Measurements from ENCODE around the gene RPS6KA5. TPM values are rescaled to one million over a fixed set of nuclear protein-coding genes. Genes with fewer than 3 reads are reported as not detected.

Gene RPS6KA5
- total RNA-seq, 2 experiments from 2014 or later, result 28.0 to 29.8 TPM

- Mint-ChIP-seq H3K36me3 (ENCODE audit: low read depth) (peaks cover 3% of the 10 kb centered on the region), H3K4me1 (ENCODE audit: low read depth) (peaks cover 57% of the 10 kb centered on the region), H3K27ac (no peak overlapping the region), H3K9me3 (no peaks in the 10 kb centered on the region), H3K27me3 (no peaks in the 10 kb centered on the region), H3K4me3 (no peak overlapping the region)
- H3K27me3 ChIP-seq (ENCODE audit: control insufficient read depth in 1 of 2, insufficient read depth in 2 of 2, low read length in 2 of 2), result no peaks in the 10 kb centered on the region
- no peaks in the 10 kb centered on the region for H3K9me3 ChIP-seq (ENCODE audit: control insufficient read depth in 1 of 2, insufficient read depth in 1 of 2, low read length in 2 of 2)
- no peaks in the 10 kb centered on the region for H3K36me3 ChIP-seq (ENCODE audit: insufficient read depth, low read length)
- H3K4me3 ChIP-seq (ENCODE audit: low read length), result no peak overlapping the region
- H3K27ac ChIP-seq (ENCODE audit: low read depth in 1 of 2, low read length in 2 of 2), result no peak overlapping the region
- DNase-seq (no peak), ATAC-seq (ENCODE audit: poor library complexity) (no peak)
- CTCF ChIA-PET, result no interaction called here
- no peak for TF ChIP-seq CTCF (IDR thresholded peaks at IDR 0.05)
- H3K4me1 ChIP-seq (ENCODE audit: insufficient read depth, low read length), result peaks cover 4% of the 10 kb centered on the region
- POLR2A ChIA-PET, result interaction anchor here (1.2 kb wide), 1 partner anchor 10 kb away, joined by 6 read pairs; no protein-coding TSS in a partner anchor
- intact Hi-C loops (cut with DNase I, micrococcal nuclease), result no loop called here
These were observed 19.9 kb downstream of the RPS6KA5 start for GRCh38 chr14:91040545-91040944.

GRCh38 chr14:91038439-91038838 lies 22.0 kb downstream of the RPS6KA5 start:
- Histone ChIP-seq H3K9me3 (ENCODE audit: control insufficient read depth in 1 of 2, insufficient read depth in 1 of 2, low read length in 2 of 2) (peaks cover 0 to 3% of the 10 kb centered on the region in 2 experiments), H3K27ac (ENCODE audit: low read depth in 1 of 2, low read length in 2 of 2) (no peak overlapping the region), H3K36me3 (ENCODE audit: insufficient read depth, low read length) (no peaks in the 10 kb centered on the region), H3K27me3 (ENCODE audit: control insufficient read depth in 1 of 2, insufficient read depth in 2 of 2, low read length in 2 of 2) (no peaks in the 10 kb centered on the region), H3K4me1 (ENCODE audit: insufficient read depth, low read length) (peaks cover 9% of the 10 kb centered on the region), H3K4me3 (ENCODE audit: low read length) (no peak overlapping the region)
- H3K9me3 Mint-ChIP-seq, result no peaks in the 10 kb centered on the region
- CTCF ChIA-PET, result no interaction called here
- H3K36me3 Mint-ChIP-seq (ENCODE audit: low read depth), result peaks cover 3% of the 10 kb centered on the region
- ATAC-seq (ENCODE audit: poor library complexity) (no peak), DNase-seq (no peak)
- H3K27ac Mint-ChIP-seq, result no peak overlapping the region
- POLR2A ChIA-PET, result interaction anchor here (0.9 kb wide), 1 partner anchor 22 kb away, joined by 4 read pairs; the partner anchor contains the start of gene RPS6KA5
- no peaks in the 10 kb centered on the region for H3K27me3 Mint-ChIP-seq
- no peak overlapping the region for H3K4me3 Mint-ChIP-seq
- TF ChIP-seq CTCF (IDR thresholded peaks at IDR 0.05), result no peak
- H3K4me1 Mint-ChIP-seq (ENCODE audit: low read depth), result peaks cover 66% of the 10 kb centered on the region
- intact Hi-C loops (cut with DNase I, micrococcal nuclease), result no loop called here

- intact Hi-C loops (cut with DNase I, micrococcal nuclease), result no loop called here
- no peaks in the 10 kb centered on the region for H3K9me3 Mint-ChIP-seq
- no peak overlapping the region for H3K27ac Mint-ChIP-seq
- Histone ChIP-seq H3K36me3 (ENCODE audit: insufficient read depth, low read length) (no peaks in the 10 kb centered on the region), H3K27me3 (ENCODE audit: control insufficient read depth in 1 of 2, insufficient read depth in 2 of 2, low read length in 2 of 2) (no peaks in the 10 kb centered on the region), H3K9me3 (ENCODE audit: control insufficient read depth in 1 of 2, insufficient read depth in 1 of 2, low read length in 2 of 2) (peaks cover 0 to 3% of the 10 kb centered on the region in 2 experiments), H3K4me1 (ENCODE audit: insufficient read depth, low read length) (peaks cover 9% of the 10 kb centered on the region), H3K27ac (ENCODE audit: low read depth in 1 of 2, low read length in 2 of 2) (no peak overlapping the region), H3K4me3 (ENCODE audit: low read length) (no peak overlapping the region)
- peaks cover 66% of the 10 kb centered on the region for H3K4me1 Mint-ChIP-seq (ENCODE audit: low read depth)
- TF ChIP-seq CTCF (IDR thresholded peaks at IDR 0.05), result no peak
- CTCF ChIA-PET, result no interaction called here
- no peak overlapping the region for H3K4me3 Mint-ChIP-seq
- POLR2A ChIA-PET, result interaction anchor here (0.8 to 2.3 kb wide), 3 partner anchors 9 to 26 kb away, joined by 3 to 10 read pairs (median 4); partner anchors contain the start of gene RPS6KA5
- H3K27me3 Mint-ChIP-seq, result no peaks in the 10 kb centered on the region
- ATAC-seq (ENCODE audit: poor library complexity) (no peak), DNase-seq (no peak)
- no peaks in the 10 kb centered on the region for H3K36me3 Mint-ChIP-seq (ENCODE audit: low read depth)
These were observed 23.5 kb downstream of the RPS6KA5 start for GRCh38 chr14:91036741-91037469.
